HUES6 (cell line): ENCODE results near the gene ADAMTS2.

Experiments used
- H3K27ac ChIP-seq: 2 replicates; pipeline ENCODE4 v1.7.0; 2013; ENCODE audit warnings: low read depth, mild to moderate bottlenecking, low read length, inconsistent platforms
- H3K27me3 ChIP-seq: 2 replicates; pipeline ENCODE4 v1.6.1; 2013; ENCODE audit warnings: low read length; ENCODE audit not compliant: control insufficient read depth, insufficient read depth
- H3K36me3 ChIP-seq: 2 replicates; pipeline ENCODE4 v1.6.1; 2013; ENCODE audit warnings: low read length; ENCODE audit not compliant: control insufficient read depth, insufficient read depth
- H3K4me1 ChIP-seq: 2 replicates; pipeline ENCODE4 v1.6.1; 2013; ENCODE audit warnings: low read length; ENCODE audit not compliant: control insufficient read depth, insufficient read depth
- H3K4me3 ChIP-seq: 2 replicates; pipeline ENCODE4 v1.5.1; 2013; ENCODE audit warnings: low read depth, low read length
- H3K9ac ChIP-seq: one replicate; pipeline ENCODE4 v1.6.1; 2013; ENCODE audit warnings: mild to moderate bottlenecking, low read length
- H3K9me3 ChIP-seq: 2 replicates; pipeline ENCODE4 v1.6.1; 2013; ENCODE audit warnings: low read depth, low read length; ENCODE audit not compliant: control insufficient read depth, insufficient read depth

Gene ADAMTS2

DNA sequence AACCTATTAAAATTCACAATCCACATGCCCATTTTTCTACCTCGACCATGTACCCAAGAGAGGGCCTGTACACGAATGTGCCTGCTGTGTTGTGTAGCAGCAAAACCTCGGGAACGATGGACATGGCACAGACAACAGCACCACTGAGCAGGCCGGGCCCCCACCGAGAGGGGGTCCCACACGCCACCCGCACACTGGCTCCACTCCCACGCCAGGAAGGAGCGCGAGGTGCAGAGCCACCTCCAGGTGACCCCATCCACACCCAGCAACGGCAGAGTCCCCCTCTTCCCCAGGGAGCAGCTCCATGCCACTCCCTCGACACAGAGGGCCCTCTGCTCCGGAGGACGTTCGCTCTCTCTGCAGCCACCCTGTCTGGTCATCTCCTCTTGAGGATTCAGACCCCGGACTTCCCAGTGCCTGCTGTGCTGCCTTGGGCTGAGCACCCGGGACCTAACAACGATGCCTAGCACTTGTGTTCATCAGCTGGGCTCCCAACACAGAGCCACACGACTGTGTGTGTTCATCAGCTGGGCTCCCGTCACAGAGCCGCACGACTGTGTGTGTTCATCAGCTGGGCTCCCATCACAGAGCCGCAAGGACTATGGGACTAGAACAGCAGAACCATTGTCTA, 25.3 kb upstream of the ADAMTS2 start:
- Histone ChIP-seq H3K36me3 (no peaks in the 10 kb centered on the region), H3K9me3 (peaks cover 14% of the 10 kb centered on the region), H3K27me3 (no peaks in the 10 kb centered on the region)

DNA sequence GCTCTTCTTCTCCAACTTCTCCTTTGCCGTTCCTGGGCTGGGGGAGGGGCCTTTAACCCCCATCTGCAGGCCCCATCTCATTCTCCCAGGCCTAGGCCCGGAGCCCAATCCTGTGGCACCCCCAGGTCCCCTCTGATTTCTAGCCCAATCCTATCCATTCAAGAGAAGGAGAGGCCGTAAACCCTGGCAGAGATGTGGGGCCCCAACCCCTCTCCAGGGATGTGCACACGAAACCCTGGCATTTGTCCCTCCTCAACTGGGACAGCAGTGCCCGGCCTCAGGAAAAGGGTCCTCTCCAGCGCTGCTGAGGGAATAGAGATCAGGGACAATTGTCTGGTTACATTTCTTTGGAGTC, 24.2 kb upstream of the ADAMTS2 start:
- Histone ChIP-seq H3K9ac (no peak overlapping the region), H3K27me3 (no peaks in the 10 kb centered on the region), H3K9me3 (peaks cover 5% of the 10 kb centered on the region; the same call in 1 of the 2 replicates), H3K4me1 (no peaks in the 10 kb centered on the region), H3K4me3 (no peak overlapping the region), H3K36me3 (no peaks in the 10 kb centered on the region), H3K27ac (no peak overlapping the region)

More for the DNA sequence above, 25.3 kb upstream of the ADAMTS2 start:
- Histone ChIP-seq H3K4me1 (no peaks in the 10 kb centered on the region), H3K4me3 (no peak overlapping the region), H3K9ac (no peak overlapping the region), H3K27ac (no peak overlapping the region)

DNA sequence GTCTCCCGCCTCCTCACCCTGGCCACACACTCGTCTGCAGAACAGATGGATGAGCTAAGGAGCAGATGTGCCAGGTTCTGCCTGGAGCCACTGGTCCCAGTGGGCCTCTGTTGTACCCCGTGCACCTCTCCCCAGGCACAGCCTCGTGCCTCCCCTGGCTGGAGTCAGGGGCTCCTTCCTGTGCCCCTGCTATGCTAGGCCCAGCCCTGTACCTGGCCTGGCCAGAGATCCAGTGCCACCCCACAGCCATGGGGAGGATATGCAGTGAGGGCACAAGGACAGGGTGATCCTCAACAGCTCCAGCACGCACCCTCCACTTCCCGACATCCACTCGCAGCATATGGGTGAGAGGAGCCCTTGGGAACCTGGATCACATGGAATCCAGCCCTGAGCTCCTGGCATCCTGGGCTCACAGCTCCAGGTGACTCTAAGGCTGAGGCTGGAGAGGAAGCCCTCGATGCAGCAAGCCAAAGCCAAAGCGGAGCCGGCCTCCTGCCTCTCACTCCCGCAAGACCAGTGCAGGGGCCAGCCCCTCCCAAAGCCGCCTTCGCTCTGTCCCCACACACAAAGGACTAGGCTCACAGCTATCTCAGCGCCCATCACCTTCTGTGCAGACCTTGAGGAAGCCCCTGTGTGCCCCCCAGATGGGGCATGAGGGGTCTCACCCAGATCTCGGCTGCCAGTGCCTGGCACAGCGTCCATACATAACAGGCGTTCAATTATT, 23.7 kb upstream of the ADAMTS2 start:
- Histone ChIP-seq H3K4me1 (no peaks in the 10 kb centered on the region), H3K9ac (no peak overlapping the region), H3K4me3 (no peak overlapping the region), H3K36me3 (no peaks in the 10 kb centered on the region), H3K27ac (no peak overlapping the region), H3K9me3 (no peaks in the 10 kb centered on the region), H3K27me3 (no peaks in the 10 kb centered on the region)

DNA sequence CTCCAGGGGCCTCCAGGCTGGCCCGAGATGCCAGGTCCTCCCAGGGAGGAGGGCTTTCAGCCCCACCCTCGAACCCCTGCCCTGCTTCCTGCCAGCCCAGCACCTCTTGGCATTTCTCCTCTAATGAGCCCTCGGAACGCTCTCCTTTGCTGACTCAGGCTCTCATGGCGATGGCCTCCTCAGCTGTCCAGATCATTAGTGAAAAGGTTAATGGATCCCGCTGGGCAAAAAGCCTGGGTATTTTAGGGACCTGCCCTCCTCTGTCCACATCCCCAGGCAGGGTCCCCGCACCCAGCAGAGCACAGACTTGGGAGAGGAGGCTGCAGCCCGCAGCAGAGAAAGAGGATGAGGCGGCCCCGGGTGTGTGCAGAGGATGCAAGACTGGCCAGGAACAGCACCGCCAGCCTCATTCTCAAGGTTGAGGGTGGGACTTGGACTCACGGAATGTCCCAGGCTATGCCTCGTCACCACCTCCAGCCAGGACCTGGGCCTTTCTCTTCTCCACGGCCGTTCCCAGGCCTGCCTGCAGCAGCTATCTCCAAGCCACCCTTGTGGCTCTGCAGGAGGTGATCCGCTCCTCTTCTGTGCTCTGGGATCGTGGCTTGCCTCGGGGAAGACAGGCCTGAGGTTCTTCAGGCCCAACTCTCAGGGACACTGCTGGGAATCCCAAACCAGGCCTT, 23.0 kb upstream of the ADAMTS2 start:
- 0 out of 2 replicates have a peak, but pooled peaks cover 2% of the 10 kb centered on the region for H3K9me3 ChIP-seq
- no peaks in the 10 kb centered on the region for H3K4me1 ChIP-seq
- H3K27me3 ChIP-seq, result no peaks in the 10 kb centered on the region
- H3K4me3 ChIP-seq, result no peak overlapping the region
- no peak overlapping the region for H3K27ac ChIP-seq
- no peaks in the 10 kb centered on the region for H3K36me3 ChIP-seq
- no peak overlapping the region for H3K9ac ChIP-seq

DNA sequence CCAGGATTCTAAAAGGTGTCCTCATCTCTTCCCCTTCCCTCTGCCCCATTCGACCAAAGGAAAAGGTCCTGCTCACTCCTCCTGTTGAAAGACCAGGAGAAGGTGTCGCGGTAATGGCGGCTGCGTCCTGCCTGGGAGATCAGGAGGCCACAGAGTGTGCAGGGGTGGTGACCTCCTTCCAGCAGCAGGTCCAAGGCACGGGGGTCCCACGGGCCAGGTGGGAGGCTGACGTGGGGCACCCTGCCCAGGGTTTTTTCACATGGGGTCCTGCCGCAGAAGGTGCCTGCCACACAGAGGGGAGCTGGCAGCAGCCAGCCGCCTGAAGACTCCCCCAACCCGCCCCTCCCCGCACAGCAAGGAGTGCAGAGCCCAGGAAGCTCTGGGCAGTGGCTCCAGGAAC, 22.2 kb upstream of the ADAMTS2 start:
- Histone ChIP-seq H3K27ac (no peak overlapping the region), H3K27me3 (no peaks in the 10 kb centered on the region), H3K9ac (no peak overlapping the region), H3K9me3 (0 out of 2 replicates have a peak, but pooled peaks cover 3% of the 10 kb centered on the region), H3K4me1 (no peaks in the 10 kb centered on the region), H3K36me3 (no peaks in the 10 kb centered on the region), H3K4me3 (no peak overlapping the region)

DNA sequence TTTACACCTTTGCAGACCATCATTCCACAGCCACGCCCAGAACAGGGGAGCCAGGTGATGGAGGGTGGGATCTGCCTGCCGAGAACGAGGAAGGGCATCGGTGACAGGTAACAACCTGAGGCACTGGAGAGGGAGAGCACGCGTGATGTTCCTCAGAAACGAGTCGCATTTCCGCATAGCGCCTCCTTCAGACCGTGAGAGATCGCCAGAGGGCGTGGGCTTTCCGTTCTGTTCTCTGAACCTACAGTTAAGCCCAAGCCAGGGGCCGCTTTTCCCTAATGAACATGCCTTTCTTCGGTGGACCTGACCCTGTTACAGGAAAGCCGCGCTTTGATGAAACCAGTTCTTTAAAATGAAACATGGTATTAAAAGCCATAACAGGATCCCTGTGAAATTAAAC, 17.1 kb upstream of the ADAMTS2 start:
- no peaks in the 10 kb centered on the region for H3K4me1 ChIP-seq
- no peak overlapping the region for H3K27ac ChIP-seq
- H3K27me3 ChIP-seq, result no peaks in the 10 kb centered on the region
- H3K9me3 ChIP-seq, result peaks cover 3% of the 10 kb centered on the region; the same call in 1 of the 2 replicates
- H3K9ac ChIP-seq, result no peak overlapping the region
- no peak overlapping the region for H3K4me3 ChIP-seq
- H3K36me3 ChIP-seq, result no peaks in the 10 kb centered on the region

DNA sequence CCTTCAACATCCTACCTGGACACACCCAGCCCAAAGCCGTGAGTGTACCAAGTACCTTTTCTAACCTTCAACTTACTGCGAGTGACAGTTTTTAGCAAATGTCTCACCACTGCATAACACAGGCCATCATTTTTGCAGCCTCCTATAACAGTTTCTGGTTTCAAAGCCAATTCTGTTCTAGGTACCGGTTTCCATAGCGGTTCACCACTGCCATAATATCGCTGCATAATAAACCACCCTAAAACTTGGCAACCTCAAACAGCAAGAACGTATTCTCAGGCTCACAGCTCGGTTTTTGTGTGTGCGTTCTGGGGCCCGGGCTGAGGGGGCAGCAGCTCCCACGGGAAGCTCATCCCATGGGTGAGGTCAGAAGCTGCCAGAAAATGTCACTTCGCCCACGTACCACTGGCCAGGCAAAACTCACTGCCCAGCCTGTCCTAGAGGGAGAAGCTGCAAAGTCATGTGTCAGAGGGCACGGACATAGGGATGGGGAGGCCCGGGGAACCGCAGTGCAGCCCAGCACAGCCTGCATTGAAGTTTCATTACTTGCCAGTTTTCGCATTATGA, 15.9 kb upstream of the ADAMTS2 start:
- H3K9me3 ChIP-seq, result peaks cover 3% of the 10 kb centered on the region; the same call in 1 of the 2 replicates
- no peaks in the 10 kb centered on the region for H3K36me3 ChIP-seq
- no peak overlapping the region for H3K4me3 ChIP-seq
- H3K27ac ChIP-seq, result no peak overlapping the region
- no peak overlapping the region for H3K9ac ChIP-seq
- H3K27me3 ChIP-seq, result no peaks in the 10 kb centered on the region
- H3K4me1 ChIP-seq, result no peaks in the 10 kb centered on the region

DNA sequence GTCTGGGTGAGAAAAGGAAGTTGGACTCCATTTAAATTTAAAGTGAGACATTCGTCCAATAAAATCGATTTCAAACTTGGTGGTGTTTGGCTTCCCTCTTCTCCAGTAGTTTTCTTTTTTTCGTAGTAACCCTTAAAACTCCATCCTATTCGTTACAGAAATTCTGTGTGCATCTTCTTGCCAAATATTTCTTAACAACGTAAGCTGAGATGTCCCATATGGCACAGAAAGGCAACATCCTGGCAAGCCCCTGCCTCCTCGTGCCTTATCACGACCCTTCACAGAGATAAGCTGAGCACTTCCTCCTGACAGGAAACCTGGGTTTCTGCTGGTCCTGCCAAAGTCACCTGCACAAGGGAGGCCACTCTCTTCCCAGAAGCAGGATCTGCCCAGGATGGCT, 11.8 kb upstream of the ADAMTS2 start:
- H3K9me3 ChIP-seq, result no peaks in the 10 kb centered on the region; the same call in 1 of the 2 replicates
- no peak overlapping the region for H3K27ac ChIP-seq
- no peaks in the 10 kb centered on the region for H3K27me3 ChIP-seq
- no peak overlapping the region for H3K9ac ChIP-seq
- no peak overlapping the region for H3K4me3 ChIP-seq
- no peaks in the 10 kb centered on the region for H3K4me1 ChIP-seq
- H3K36me3 ChIP-seq, result no peaks in the 10 kb centered on the region

DNA sequence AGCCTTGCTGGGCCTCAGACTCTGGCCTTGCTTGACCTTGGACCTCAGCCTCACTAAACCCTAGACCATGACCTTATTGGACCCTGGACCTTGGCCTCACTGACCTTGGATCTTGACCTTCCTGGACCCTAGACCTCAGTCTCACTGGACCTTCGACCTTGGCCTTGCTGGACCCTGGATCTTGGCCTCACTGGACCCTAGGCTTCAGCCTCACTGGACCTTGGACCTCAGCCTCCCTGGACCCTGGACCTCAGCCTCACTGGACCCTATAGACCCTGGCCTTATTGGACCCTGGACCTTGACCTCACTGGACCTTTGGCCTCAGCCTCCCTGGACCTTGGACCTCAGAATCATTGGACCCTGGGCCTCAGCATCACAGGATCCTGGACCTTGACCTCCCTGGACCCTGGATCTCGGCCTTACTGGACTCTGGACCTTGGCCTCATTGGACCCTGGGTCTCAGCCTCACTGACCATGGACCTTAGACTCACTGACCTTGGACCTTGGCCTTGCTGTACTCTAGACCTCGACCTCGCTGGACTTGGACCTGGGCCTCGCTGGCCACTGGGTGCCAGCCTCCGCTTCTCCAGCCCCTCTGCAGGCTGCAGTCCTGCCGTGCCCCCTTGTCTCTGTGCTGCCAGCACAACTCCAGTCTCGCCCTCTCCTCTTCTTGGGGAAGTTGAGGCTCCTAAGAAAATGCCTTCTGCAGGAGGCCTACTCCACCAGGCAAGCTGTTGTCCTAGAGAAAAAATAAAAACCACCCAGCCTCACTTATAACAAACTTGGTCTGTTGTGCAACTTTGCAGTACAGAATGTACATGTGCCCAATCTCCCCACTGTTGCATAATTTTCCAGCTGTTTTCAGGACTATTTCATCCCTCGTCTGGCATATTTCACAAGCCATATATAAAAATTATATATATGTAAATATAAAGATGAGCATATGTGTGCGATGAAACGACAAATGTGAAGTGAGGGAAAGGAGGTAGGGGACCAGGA, 11.0 kb upstream of the ADAMTS2 start:
- no peak overlapping the region for H3K9ac ChIP-seq
- no peaks in the 10 kb centered on the region for H3K4me1 ChIP-seq
- no peaks in the 10 kb centered on the region for H3K36me3 ChIP-seq
- no peak overlapping the region for H3K4me3 ChIP-seq
- no peak overlapping the region for H3K27ac ChIP-seq
- 0 out of 2 replicates have a peak, but pooled peaks cover 2% of the 10 kb centered on the region for H3K27me3 ChIP-seq
- H3K9me3 ChIP-seq, result no peaks in the 10 kb centered on the region

DNA sequence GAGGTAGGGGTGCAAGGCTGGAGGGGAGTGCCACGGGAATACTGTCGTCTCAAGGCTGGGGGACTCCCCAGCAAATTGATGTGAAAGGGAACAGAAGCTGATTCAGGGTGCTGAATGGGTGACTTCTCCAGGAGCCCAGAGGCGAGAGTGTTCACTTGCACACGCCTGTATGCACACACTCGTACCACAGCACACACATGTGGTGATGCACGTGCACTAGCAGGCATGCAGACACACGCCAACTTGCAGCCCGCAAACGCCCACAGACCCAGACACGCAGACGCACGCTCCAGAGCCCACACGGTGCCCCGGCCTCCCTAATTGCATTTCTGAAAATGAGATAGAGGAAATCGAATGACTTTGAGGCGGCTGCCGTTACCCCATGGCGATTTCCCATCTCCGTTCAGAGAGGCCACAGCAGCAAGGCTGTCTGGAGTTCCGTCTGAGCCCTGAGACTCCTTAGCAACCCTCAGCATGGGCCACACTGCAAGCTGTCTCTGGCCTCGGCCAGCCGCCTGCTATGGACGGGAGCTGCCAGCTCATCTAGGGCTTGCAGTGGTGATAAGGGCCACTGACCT, 9.1 kb upstream of the ADAMTS2 start:
- Histone ChIP-seq H3K27me3 (peaks cover 18% of the 10 kb centered on the region), H3K4me1 (no peaks in the 10 kb centered on the region), H3K9me3 (no peaks in the 10 kb centered on the region), H3K27ac (no peak overlapping the region), H3K9ac (no peak overlapping the region), H3K36me3 (no peaks in the 10 kb centered on the region), H3K4me3 (no peak overlapping the region)
